Esophagus squamous epithelium (tissue), 5 donors: Measurements from ENCODE around the gene SPINK5. TPM values are rescaled to one million over a fixed set of nuclear protein-coding genes. Genes with fewer than 3 reads are reported as not detected.

Source experiments
- DNase-seq: peaks from one replicate; lab custom pipeline; 2025; lab: John Stamatoyannopoulos, UW
- H3K27ac ChIP-seq, 4 donors: fragments of 200-600 bp; sonication (generic); one replicate each; pipeline ENCODE4 v1.5.1; 2016 to 2019; ENCODE audit warnings: mild to moderate bottlenecking in 1 of 4
- H3K27me3 ChIP-seq, 4 donors: fragments of 200-600 bp; sonication (generic); 1 replicate in 3 of 4; 2 replicates in 1 of 4; pipeline versions ENCODE4 v1.5.1 to v1.6.0; 2017 to 2021; ENCODE audit warnings: antibody characterized with exemption in 1 of 4
- H3K36me3 ChIP-seq, 3 donors: fragments of 200-600 bp; sonication (generic); one replicate each; pipeline ENCODE4 v1.5.1; 2016 to 2019
- H3K4me1 ChIP-seq, 3 donors: fragments of 200-600 bp; sonication (generic); one replicate each; pipeline ENCODE4 v1.5.1; 2017 to 2019
- H3K4me3 ChIP-seq, 4 donors: fragments of 200-600 bp; sonication (generic); 1 replicate in 3 of 4; 2 replicates in 1 of 4; pipeline ENCODE4 v1.5.1; 2016 to 2019; ENCODE audit warnings: mild to moderate bottlenecking in 2 of 4, moderate library complexity in 1 of 4
- H3K9me3 ChIP-seq, 3 donors: fragments of 200-600 bp; sonication (generic); one replicate each; pipeline ENCODE4 v1.5.1; 2016 to 2019
- CTCF ChIP-seq, 6 experiments: fragments of 450-650 bp in 4 of 6; fragments of 200-600 bp in 2 of 6; sonication (generic) in 2 of 6; IDR thresholded peaks; one replicate each; pipeline ENCODE4 v1.5.1; 2016 to 2019; ENCODE audit warnings: antibody characterized with exemption in 6 of 6, mild to moderate bottlenecking in 4 of 6, moderate library complexity in 4 of 6
- POLR2A ChIP-seq, 4 donors: fragments of 450-650 bp; IDR thresholded peaks; one replicate each; pipeline ENCODE4 v1.6.1; 2017; ENCODE audit warnings: antibody characterized with exemption in 4 of 4, mild to moderate bottlenecking in 4 of 4, moderate library complexity in 3 of 4
- WGBS, 2 donors: methylation state at CpG; one replicate each; pipeline ENCODE4 v1.1.5; 2018; 5-methylcytosine and 5-hydroxymethylcytosine counted together
- intact Hi-C: fragments of 100-400 bp; cut with DNase I; formaldehyde crosslinking; loops from one replicate; pipeline ENCODE4 v1.15.0; 2022
- total RNA-seq, 4 donors: library from RNA; depleted of rRNA; stranded (reverse); fragments of >200 nt; gene quantifications; one replicate each; pipeline ENCODE4 v1.1.0, GENCODE V29; 2016
- donor health status: DM: yes; HTN: yes; CAD: no.

SPINK5 gene
- total RNA-seq, 4 donors from 2014 or later: 550 to 961 (median 863) TPM

GRCh38 chr5:148172377-148172776 is 108.6 kb downstream of the SPINK5 start:
- Histone ChIP-seq H3K27ac (no peak overlapping the region), H3K4me3 (no peak overlapping the region), H3K4me1 (no peaks in the 10 kb centered on the region), H3K9me3 (no peaks in the 10 kb centered on the region), H3K36me3 (no peaks in the 10 kb centered on the region), H3K27me3 (no peaks in the 10 kb centered on the region)
- TF ChIP-seq POLR2A (IDR thresholded peaks at IDR 0.05) (no peak), CTCF (IDR thresholded peaks at IDR 0.05) (no peak)
- intact Hi-C loops: loop anchor here (10.0 kb wide), 1 partner anchor 202 kb away; no protein-coding TSS in a partner anchor
- whole genome bisulfite sequencing, 2 donors: 47 to 51% methylated on average over 2 of the region's 2 CpGs
- no peak for DNase-seq

GRCh38 chr5:148176480-148176879 is 112.7 kb downstream of the SPINK5 start:
- no peaks in the 10 kb centered on the region for H3K27me3 ChIP-seq
- no peaks in the 10 kb centered on the region for H3K4me1 ChIP-seq
- intact Hi-C loops: loop anchor here (10.0 kb wide), 1 partner anchor 198 kb away; no protein-coding TSS in a partner anchor
- no peak for DNase-seq
- TF ChIP-seq POLR2A (IDR thresholded peaks at IDR 0.05): no peak
- no peak for TF ChIP-seq CTCF (IDR thresholded peaks at IDR 0.05)
- H3K9me3 ChIP-seq: no peaks in the 10 kb centered on the region
- H3K4me3 ChIP-seq: no peak overlapping the region
- WGBS, 2 donors: 18 to 20% methylated on average over 2 of the region's 2 CpGs
- no peak overlapping the region for H3K27ac ChIP-seq
- H3K36me3 ChIP-seq: no peaks in the 10 kb centered on the region

- WGBS, 2 donors: 78 to 86% methylated on average over 1 of the region's 1 CpG
- Histone ChIP-seq H3K27me3 (no peaks in the 10 kb centered on the region), H3K4me3 (no peak overlapping the region), H3K9me3 (no peaks in the 10 kb centered on the region), H3K27ac (no peak overlapping the region), H3K36me3 (no peaks in the 10 kb centered on the region), H3K4me1 (no peaks in the 10 kb centered on the region)
- intact Hi-C loops: loop anchor here (10.0 kb wide), 1 partner anchor 198 kb away; no protein-coding TSS in a partner anchor
- no peak for DNase-seq
- TF ChIP-seq POLR2A (IDR thresholded peaks at IDR 0.05) (no peak), CTCF (IDR thresholded peaks at IDR 0.05) (no peak)
Measured at GRCh38 chr5:148177207-148177606, 113.4 kb downstream of the SPINK5 start.

GRCh38 chr5:148179234-148179824 is 115.5 kb downstream of the SPINK5 start:
- H3K27me3 ChIP-seq: no peaks in the 10 kb centered on the region
- WGBS, 2 donors: 20 to 30% methylated on average over 3 of the region's 3 CpGs
- H3K4me3 ChIP-seq: no peak overlapping the region
- no peaks in the 10 kb centered on the region for H3K4me1 ChIP-seq
- no peak overlapping the region for H3K27ac ChIP-seq
- TF ChIP-seq CTCF (IDR thresholded peaks at IDR 0.05) (peak in 5 of 6 experiments; percentile 60 to 83 (median 66)), POLR2A (IDR thresholded peaks at IDR 0.05) (no peak)
- H3K36me3 ChIP-seq: no peaks in the 10 kb centered on the region
- intact Hi-C loops: loop anchor here (10.0 kb wide), 1 partner anchor 195 kb away; no protein-coding TSS in a partner anchor
- no peak for DNase-seq
- no peaks in the 10 kb centered on the region for H3K9me3 ChIP-seq

GRCh38 chr5:148186248-148187003 is 122.6 kb downstream of the SPINK5 start:
- no peaks in the 10 kb centered on the region for H3K27me3 ChIP-seq
- 42% methylated on average over 3 of the region's 3 CpGs for WGBS, 2 donors
- peaks cover 0 to 11% (median 0%) of the 10 kb centered on the region in 3 donors for H3K4me1 ChIP-seq
- H3K36me3 ChIP-seq: no peaks in the 10 kb centered on the region
- no peak for TF ChIP-seq POLR2A (IDR thresholded peaks at IDR 0.05)
- no peak for TF ChIP-seq CTCF (IDR thresholded peaks at IDR 0.05)
- intact Hi-C loops: no loop called here
- H3K4me3 ChIP-seq: no peak overlapping the region
- H3K9me3 ChIP-seq: no peaks in the 10 kb centered on the region
- H3K27ac ChIP-seq: peak overlapping the region; percentile 12 to 47 (median 42)
- DNase-seq: no peak
